SK-N-SH (cell line): ENCODE results near the gene KAT8. TPM values are rescaled to one million over a fixed set of nuclear protein-coding genes. Genes with fewer than 3 reads are reported as not detected.

Experiments
- CTCF ChIA-PET: fragments of 300-600, 350-600 bp; formaldehyde crosslinking; extraction: SDS; loops from one replicate; lab custom pipeline; 2021; lab: Yijun Ruan, JAX
- POLR2A ChIA-PET: fragments of 350-600 bp; sonication (Branson Sonifier 250); formaldehyde crosslinking; extraction: SDS; loops from one replicate; lab custom pipeline; 2020; ENCODE audit warnings: antibody characterized with exemption, inconsistent platforms; lab: Yijun Ruan, JAX
- DNase-seq: peaks from one replicate; pipeline ENCODE4 v3.0.0; 2012
- H2AFZ ChIP-seq: fragments of 200-600 bp; sonication (generic); 2 replicates; pipeline ENCODE4 v1.8.1; 2016; ENCODE audit warnings: antibody characterized with exemption, mild to moderate bottlenecking, low read depth
- H3F3A ChIP-seq: fragments of 200-600 bp; sonication (generic); replicated peaks from 2 replicates; pipeline ENCODE3; 2016; ENCODE audit warnings: antibody characterized with exemption, mild to moderate bottlenecking; ENCODE audit not compliant: insufficient read depth
- H3K27ac ChIP-seq, 2 experiments: fragments of 200-500 bp in 1 of 2; fragments of 200-600 bp in 1 of 2; sonication (Bioruptor generic) in 1 of 2; sonication (generic), shearing (Covaris generic) in 1 of 2; 2 replicates each; pipeline versions ENCODE4 v1.5.1 to v1.6.1; 2014 to 2016; ENCODE audit warnings: low read depth in 2 of 2, inconsistent platforms in 1 of 2, low read length in 1 of 2, mild to moderate bottlenecking in 1 of 2, mixed read lengths in 1 of 2
- H3K27me3 ChIP-seq: fragments of 200-600 bp; sonication (generic), shearing (Covaris generic); 2 replicates; pipeline ENCODE4 v1.6.1; 2016; ENCODE audit warnings: mixed run types; ENCODE audit not compliant: insufficient read depth
- H3K36me3 ChIP-seq, 2 experiments: fragments of 200-500 bp in 1 of 2; fragments of 200-600 bp in 1 of 2; sonication (Bioruptor generic) in 1 of 2; sonication (generic) in 1 of 2; replicated peaks in 1 of 2; 2 replicates each; pipeline versions ENCODE3 to v1.5.1; 2014 to 2016; ENCODE audit warnings: low read length in 1 of 2, mild to moderate bottlenecking in 1 of 2; ENCODE audit not compliant: insufficient read depth in 2 of 2, control insufficient read depth in 1 of 2
- H3K4me1 ChIP-seq, 2 experiments: fragments of 200-500 bp in 1 of 2; fragments of 200-600 bp in 1 of 2; sonication (Bioruptor generic) in 1 of 2; sonication (generic), shearing (Covaris generic) in 1 of 2; 2 replicates each; pipeline versions ENCODE4 v1.5.1 to v1.6.1; 2014 to 2016; ENCODE audit warnings: low read depth in 1 of 2, low read length in 1 of 2, mixed run types in 1 of 2; ENCODE audit not compliant: insufficient read depth in 2 of 2, control insufficient read depth in 1 of 2
- H3K4me2 ChIP-seq: fragments of 200-600 bp; sonication (generic), shearing (Covaris generic); 2 replicates; pipeline ENCODE4 v1.6.1; 2017; ENCODE audit warnings: mixed run types
- H3K4me3 ChIP-seq, 2 experiments: fragments of 200-500 bp in 1 of 2; fragments of 200-600 bp in 1 of 2; sonication (Bioruptor generic) in 1 of 2; sonication (generic), shearing (Covaris generic) in 1 of 2; 2 replicates each; pipeline versions ENCODE4 v1.5.1 to v1.8.1; 2014 to 2016; ENCODE audit warnings: low read depth in 2 of 2, inconsistent platforms in 1 of 2, low read length in 1 of 2, mild to moderate bottlenecking in 1 of 2, mixed read lengths in 1 of 2, moderate library complexity in 1 of 2
- H3K79me2 ChIP-seq: fragments of 200-600 bp; sonication (generic); 2 replicates; pipeline ENCODE4 v1.8.1; 2017; ENCODE audit warnings: mild to moderate bottlenecking; ENCODE audit not compliant: insufficient read depth
- H3K9ac ChIP-seq: fragments of 200-600 bp; sonication (generic); 2 replicates; pipeline ENCODE4 v1.6.1; 2017; ENCODE audit warnings: mixed run types
- H3K9me2 ChIP-seq: fragments of 200-600 bp; sonication (generic); 2 replicates; pipeline ENCODE4 v1.6.1; 2017; ENCODE audit warnings: mixed run types
- H3K9me3 ChIP-seq: fragments of 200-600 bp; sonication (generic); 2 replicates; pipeline ENCODE4 v1.6.1; 2017; ENCODE audit warnings: mixed run types, mild to moderate bottlenecking, moderate library complexity
- H4K20me1 ChIP-seq: fragments of 200-600 bp; sonication (generic); 2 replicates; pipeline ENCODE4 v1.6.1; 2017; ENCODE audit warnings: mild to moderate bottlenecking, mixed run types; ENCODE audit not compliant: insufficient read depth
- EZH2phosphoT487 ChIP-seq: fragments of 200-600 bp; sonication (generic); IDR thresholded peaks from 2 replicates; pipeline ENCODE4 v1.6.1; 2017; ENCODE audit warnings: low read depth, mixed run types, mild to moderate bottlenecking, antibody characterized with exemption, moderate library complexity, borderline replicate concordance
- IRF3 ChIP-seq: fragments of 150-350 bp; IDR thresholded peaks from 2 replicates; pipeline ENCODE4 v1.6.1; 2016; ENCODE audit warnings: mild to moderate bottlenecking, low read depth, low read length
- RAD21 ChIP-seq: IDR thresholded peaks from 2 replicates; pipeline ENCODE4 v1.6.1; 2012; ENCODE audit warnings: mild to moderate bottlenecking, low read length
- SMC3 ChIP-seq: IDR thresholded peaks from 2 replicates; pipeline ENCODE4 v1.6.1; 2012; ENCODE audit warnings: low read depth, low read length, improper control_type of control experiment
- TCF12 ChIP-seq: IDR thresholded peaks from 2 replicates; pipeline ENCODE4 v1.4.0; 2012
- TEAD4 ChIP-seq: IDR thresholded peaks from 2 replicates; pipeline ENCODE4 v1.4.0; 2012; ENCODE audit warnings: mild to moderate bottlenecking, borderline replicate concordance; ENCODE audit not compliant: insufficient read depth
- WGBS: methylation state at CpG from one replicate; pipeline ENCODE4 v1.1.6; 2017; ENCODE audit warnings: low lambda C conversion rate; 5-methylcytosine and 5-hydroxymethylcytosine counted together
- polyA plus RNA-seq, 3 experiments: library from polyadenylated mRNA; depleted of rRNA; stranded (reverse); fragments of >200 nt; gene quantifications; 2 replicates each; pipeline ENCODE4 v1.2.3, GENCODE V29; 2012
- TF ChIP-seq, protein P1 (sequence below): IDR thresholded peaks from 2 replicates; pipeline ENCODE4 v1.6.1; 2012; ENCODE audit warnings: mild to moderate bottlenecking, low read depth, low read length, moderate library complexity
- TF ChIP-seq, protein P2 (sequence below): fragments of 150-350 bp; IDR thresholded peaks from 2 replicates; pipeline ENCODE4 v1.6.1; 2017; ENCODE audit warnings: antibody characterized with exemption, low read length, low read depth, borderline replicate concordance
- TF ChIP-seq, protein P3 (sequence below): fragments of 200-600 bp; sonication (generic); IDR thresholded peaks from 2 replicates; pipeline ENCODE4 v1.6.1; 2017; ENCODE audit warnings: antibody characterized with exemption, mild to moderate bottlenecking, moderate library complexity

KAT8 gene
- polyA plus RNA-seq, 1 of the 3 experiments (the other 2 are of a cell fraction): 52.0 TPM

DNA sequence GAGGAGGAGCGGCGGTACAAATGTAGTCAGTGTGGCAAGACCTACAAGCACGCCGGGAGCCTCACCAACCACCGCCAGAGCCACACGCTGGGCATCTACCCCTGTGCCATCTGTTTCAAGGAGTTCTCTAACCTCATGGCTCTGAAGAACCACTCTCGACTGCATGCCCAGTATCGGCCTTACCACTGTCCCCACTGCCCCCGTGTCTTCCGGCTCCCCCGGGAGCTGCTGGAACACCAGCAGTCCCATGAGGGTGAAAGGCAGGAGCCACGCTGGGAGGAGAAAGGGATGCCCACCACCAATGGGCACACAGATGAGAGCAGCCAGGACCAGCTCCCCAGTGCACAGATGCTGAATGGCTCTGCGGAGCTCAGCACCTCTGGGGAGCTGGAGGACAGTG is 40.4 kb upstream of the KAT8 start (continued):
- no peak for TF ChIP-seq IRF3
- no peak for TF ChIP-seq SMC3
- TF ChIP-seq, protein P1, sequence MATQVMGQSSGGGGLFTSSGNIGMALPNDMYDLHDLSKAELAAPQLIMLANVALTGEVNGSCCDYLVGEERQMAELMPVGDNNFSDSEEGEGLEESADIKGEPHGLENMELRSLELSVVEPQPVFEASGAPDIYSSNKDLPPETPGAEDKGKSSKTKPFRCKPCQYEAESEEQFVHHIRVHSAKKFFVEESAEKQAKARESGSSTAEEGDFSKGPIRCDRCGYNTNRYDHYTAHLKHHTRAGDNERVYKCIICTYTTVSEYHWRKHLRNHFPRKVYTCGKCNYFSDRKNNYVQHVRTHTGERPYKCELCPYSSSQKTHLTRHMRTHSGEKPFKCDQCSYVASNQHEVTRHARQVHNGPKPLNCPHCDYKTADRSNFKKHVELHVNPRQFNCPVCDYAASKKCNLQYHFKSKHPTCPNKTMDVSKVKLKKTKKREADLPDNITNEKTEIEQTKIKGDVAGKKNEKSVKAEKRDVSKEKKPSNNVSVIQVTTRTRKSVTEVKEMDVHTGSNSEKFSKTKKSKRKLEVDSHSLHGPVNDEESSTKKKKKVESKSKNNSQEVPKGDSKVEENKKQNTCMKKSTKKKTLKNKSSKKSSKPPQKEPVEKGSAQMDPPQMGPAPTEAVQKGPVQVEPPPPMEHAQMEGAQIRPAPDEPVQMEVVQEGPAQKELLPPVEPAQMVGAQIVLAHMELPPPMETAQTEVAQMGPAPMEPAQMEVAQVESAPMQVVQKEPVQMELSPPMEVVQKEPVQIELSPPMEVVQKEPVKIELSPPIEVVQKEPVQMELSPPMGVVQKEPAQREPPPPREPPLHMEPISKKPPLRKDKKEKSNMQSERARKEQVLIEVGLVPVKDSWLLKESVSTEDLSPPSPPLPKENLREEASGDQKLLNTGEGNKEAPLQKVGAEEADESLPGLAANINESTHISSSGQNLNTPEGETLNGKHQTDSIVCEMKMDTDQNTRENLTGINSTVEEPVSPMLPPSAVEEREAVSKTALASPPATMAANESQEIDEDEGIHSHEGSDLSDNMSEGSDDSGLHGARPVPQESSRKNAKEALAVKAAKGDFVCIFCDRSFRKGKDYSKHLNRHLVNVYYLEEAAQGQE: no peak
- TF ChIP-seq, protein P2, sequence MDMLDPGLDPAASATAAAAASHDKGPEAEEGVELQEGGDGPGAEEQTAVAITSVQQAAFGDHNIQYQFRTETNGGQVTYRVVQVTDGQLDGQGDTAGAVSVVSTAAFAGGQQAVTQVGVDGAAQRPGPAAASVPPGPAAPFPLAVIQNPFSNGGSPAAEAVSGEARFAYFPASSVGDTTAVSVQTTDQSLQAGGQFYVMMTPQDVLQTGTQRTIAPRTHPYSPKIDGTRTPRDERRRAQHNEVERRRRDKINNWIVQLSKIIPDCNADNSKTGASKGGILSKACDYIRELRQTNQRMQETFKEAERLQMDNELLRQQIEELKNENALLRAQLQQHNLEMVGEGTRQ: no peak
- TF ChIP-seq, all 33 proteins: peak for 0

DNA sequence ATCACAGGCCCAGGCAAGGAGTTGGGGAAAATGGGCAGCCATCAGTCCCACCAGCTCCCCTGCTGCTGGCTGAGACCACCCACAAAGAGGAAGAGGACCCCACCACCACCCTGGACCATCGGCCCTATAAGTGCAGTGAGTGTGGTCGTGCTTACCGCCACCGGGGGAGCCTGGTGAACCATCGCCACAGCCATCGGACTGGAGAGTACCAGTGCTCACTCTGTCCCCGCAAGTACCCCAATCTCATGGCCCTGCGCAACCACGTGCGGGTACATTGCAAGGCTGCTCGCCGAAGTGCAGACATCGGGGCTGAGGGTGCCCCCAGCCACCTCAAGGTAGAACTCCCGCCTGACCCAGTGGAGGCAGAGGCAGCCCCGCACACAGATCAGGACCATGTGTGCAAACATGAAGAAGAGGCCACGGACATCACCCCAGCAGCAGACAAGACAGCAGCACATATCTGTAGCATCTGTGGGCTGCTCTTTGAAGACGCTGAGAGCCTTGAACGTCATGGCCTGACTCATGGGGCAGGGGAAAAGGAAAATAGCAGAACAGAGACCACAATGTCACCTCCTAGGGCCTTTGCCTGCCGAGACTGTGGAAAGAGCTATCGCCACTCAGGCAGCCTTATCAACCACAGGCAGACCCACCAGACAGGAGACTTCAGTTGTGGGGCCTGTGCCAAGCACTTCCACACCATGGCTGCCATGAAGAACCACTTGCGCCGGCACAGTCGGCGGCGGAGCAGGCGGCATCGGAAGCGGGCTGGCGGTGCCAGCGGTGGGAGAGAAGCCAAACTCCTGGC is 39.7 kb upstream of the KAT8 start:
- DNase-seq: no peak
- Histone ChIP-seq H2AFZ (no peak overlapping the region), H3K4me3 (no peak overlapping the region), H3K27ac (no peak overlapping the region), H3K9me2 (no peaks in the 10 kb centered on the region), H3F3A (peaks cover 7% of the 10 kb centered on the region), H3K9ac (no peak overlapping the region), H3K27me3 (no peaks in the 10 kb centered on the region), H4K20me1 (peaks cover 12% of the 10 kb centered on the region; the same call in 1 of the 2 replicates), H3K79me2 (peaks cover 77% of the 10 kb centered on the region), H3K9me3 (no peaks in the 10 kb centered on the region), H3K4me1 (peaks cover 2 to 8% of the 10 kb centered on the region in 2 experiments; a peak in 3 of 4 replicates), H3K4me2 (no peak overlapping the region), H3K36me3 (peaks cover 27 to 59% of the 10 kb centered on the region in 2 experiments)
- ChIA-PET CTCF (no interaction called here), POLR2A (no interaction called here)
- TF ChIP-seq RAD21 (no peak), TEAD4 (no peak), EZH2phosphoT487 (no peak), TCF12 (no peak)
- TF ChIP-seq, protein P3, sequence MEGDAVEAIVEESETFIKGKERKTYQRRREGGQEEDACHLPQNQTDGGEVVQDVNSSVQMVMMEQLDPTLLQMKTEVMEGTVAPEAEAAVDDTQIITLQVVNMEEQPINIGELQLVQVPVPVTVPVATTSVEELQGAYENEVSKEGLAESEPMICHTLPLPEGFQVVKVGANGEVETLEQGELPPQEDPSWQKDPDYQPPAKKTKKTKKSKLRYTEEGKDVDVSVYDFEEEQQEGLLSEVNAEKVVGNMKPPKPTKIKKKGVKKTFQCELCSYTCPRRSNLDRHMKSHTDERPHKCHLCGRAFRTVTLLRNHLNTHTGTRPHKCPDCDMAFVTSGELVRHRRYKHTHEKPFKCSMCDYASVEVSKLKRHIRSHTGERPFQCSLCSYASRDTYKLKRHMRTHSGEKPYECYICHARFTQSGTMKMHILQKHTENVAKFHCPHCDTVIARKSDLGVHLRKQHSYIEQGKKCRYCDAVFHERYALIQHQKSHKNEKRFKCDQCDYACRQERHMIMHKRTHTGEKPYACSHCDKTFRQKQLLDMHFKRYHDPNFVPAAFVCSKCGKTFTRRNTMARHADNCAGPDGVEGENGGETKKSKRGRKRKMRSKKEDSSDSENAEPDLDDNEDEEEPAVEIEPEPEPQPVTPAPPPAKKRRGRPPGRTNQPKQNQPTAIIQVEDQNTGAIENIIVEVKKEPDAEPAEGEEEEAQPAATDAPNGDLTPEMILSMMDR: peak; percentile 13; the same call in 1 of the 2 replicates
- 94% methylated on average over 30 of the region's 30 CpGs for WGBS
